GM18505 (cell line): ENCODE results near the gene DNAJA1.
A peak's percentile ranks its signal among the peaks of the same experiment; 100 is the strongest.
"Not testable (repeated sequence)": the region's sequence is repeated elsewhere in the genome, so short reads cannot be mapped to it uniquely, and the experiment has no call there.

ENCODE experiments used
- ATAC-seq: cut with Tn5 transposase; IDR thresholded peaks from one replicate; pipeline ENCODE4 v1.9.1; 2021; ENCODE audit not compliant: unreplicated experiment
- POLR2A ChIP-seq: IDR thresholded peaks from 4 replicates; pipeline ENCODE4 v1.6.1; 2011; ENCODE audit warnings: borderline replicate concordance; ENCODE audit not compliant: insufficient read depth, insufficient read length; ENCODE audit errors: extremely low read depth

DNAJA1 gene

GRCh38 chr9:33024966-33025571 lies at the start of gene DNAJA1:
TSS of gene DNAJA1 (plus strand) at chr9:33025273. CDS start at chr9:33026485, 1,212 bp downstream.
- ATAC-seq = peak; percentile 95
- TF ChIP-seq POLR2A = peak; percentile 99

GRCh38 chr9:32978051-32978450 lies 47.0 kb upstream of the DNAJA1 start:
- TF ChIP-seq POLR2A = no peak
- no peak for ATAC-seq

- TF ChIP-seq POLR2A = no peak
- no peak for ATAC-seq
Observed at GRCh38 chr9:32986971-32987370, 38.1 kb upstream of the DNAJA1 start.

GRCh38 chr9:32989660-32990059 lies 35.4 kb upstream of the DNAJA1 start:
- TF ChIP-seq POLR2A = no peak
- ATAC-seq = no peak

GRCh38 chr9:32991897-32992594 lies 33.0 kb upstream of the DNAJA1 start:
- ATAC-seq = no peak
- TF ChIP-seq POLR2A = no peak

GRCh38 chr9:32992595-32993238 lies 32.4 kb upstream of the DNAJA1 start:
- ATAC-seq = no peak
- no peak for TF ChIP-seq POLR2A

DNA sequence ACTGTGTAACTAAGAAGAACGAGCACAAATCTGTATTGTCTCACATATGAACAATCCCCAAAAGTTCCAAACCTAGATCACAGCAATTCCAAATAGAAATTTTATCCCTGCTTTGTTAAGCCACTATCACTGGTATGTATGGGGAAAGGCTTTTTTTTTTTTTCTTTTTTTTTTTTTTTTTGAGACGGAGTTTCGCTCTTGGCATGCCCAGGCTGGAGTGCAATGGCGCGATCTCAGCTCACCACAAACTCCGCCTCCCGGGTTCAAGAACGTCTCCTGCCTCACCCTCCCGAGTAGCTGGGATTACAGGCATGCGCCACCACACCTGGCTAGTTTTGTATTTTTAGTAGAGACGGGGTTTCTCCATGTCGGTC lies 24.4 kb upstream of the DNAJA1 start:
- not testable (repeated sequence) for ATAC-seq

- not testable (repeated sequence) for ATAC-seq
Observed at GRCh38 chr9:33005335-33005734, 19.7 kb upstream of the DNAJA1 start.

GRCh38 chr9:33007755-33008154 lies 17.3 kb upstream of the DNAJA1 start:
- TF ChIP-seq POLR2A = no peak
- ATAC-seq = no peak

DNA sequence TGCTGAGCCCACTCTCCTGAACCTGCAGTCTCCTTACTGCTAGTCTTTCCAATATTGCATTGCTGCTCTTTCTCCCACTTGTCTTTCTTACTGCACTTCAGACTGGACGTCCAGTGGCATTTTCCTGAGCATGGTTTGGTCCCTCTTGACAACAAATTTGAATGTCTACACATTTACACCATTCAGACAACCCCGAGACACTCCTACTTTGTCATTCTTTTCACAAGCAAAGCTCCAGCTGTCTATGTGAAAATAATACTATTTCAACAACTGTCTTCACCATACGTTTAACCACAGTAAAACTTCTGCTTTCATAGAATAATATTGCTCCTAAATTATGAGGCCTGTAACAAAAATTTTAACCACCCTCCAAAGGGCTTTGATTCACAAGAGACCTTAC lies 13.2 kb upstream of the DNAJA1 start:
- no peak for ATAC-seq
- no peak for TF ChIP-seq POLR2A

DNA sequence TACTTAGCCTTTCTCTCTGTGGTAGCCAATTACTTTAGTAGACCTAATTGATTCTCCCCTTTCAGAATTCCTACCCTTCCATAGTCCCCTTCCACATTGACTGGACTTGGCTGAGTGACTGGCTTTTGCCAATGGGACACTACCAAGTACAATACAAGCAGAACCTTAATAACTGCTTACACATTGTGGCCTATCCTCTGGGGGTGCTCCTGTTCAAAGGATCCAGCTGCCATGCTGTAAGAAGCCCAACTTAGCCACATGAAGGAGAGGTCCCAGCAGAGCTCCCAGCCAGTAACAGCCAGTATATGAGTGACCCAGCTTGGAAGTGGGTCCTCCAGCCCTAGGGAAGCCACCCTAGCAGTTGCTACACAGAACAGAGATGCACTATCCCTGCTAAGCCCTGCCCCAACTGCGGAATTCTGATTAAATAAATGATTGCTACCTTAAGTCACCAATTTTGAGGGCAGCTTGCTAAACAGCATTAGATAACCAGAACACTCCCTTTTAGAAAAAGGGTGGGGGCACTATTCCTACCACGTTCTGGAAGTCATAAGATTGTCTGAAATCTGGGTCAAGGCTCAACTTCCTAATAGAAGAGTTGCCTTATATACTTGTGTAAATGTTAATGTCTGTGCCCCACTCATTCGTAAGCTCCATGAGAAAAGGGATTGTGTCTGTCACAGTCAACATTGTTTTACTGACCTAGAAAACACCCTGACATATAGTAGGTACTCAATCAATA lies 12.6 kb upstream of the DNAJA1 start:
- TF ChIP-seq POLR2A = no peak

DNA sequence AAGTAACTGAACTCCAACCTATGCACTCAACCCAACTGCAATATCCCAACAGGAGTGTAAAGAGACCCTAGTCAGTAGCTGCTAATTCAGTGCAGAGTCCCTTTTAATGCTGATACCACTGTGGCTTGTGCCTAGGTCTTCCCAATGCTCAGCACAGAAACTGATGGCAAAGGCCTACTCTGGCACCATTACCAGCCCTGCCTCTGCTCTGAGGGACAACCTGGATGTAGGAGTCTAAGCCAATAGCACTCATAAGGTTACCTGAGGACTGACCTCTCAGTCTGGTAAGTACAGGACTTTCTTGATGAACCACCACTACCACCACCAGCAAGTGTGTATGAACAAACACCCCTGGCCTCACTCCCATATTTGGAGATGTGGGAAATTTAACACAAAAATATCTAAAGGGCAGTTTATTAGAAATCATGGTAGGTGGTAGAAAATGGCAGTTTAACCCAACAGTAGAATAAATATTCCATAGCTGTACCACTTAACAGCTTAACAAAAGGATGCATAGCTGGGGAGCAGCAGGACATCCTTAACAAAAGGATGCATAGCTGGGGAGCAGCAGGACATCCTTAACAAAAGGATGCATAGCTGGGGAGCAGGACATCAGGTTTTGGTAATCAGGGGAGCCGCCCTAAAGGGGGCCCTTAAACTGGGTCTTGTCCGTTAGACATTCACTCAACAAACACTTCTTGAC lies 11.0 kb upstream of the DNAJA1 start:
- no peak for ATAC-seq
- no peak for TF ChIP-seq POLR2A

More for the DNA sequence above, 12.6 kb upstream of the DNAJA1 start:
- no peak for ATAC-seq

DNA sequence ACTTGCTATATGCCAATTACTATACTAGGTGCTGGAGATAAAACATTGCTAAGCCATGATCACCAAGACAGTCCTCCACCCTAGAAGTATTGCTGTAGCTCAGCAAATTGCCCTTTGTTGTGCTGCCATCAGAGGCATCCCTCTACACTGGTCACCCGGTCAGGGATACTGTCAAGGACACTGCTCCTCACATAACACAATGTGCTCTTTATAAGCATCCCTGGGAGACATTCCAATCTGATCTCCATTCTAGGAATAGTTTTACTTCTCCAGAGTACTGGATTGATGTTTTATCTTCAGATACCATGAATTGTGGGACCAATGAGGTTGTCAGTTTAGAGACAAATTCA lies 10.4 kb upstream of the DNAJA1 start:
- ATAC-seq = no peak
- no peak for TF ChIP-seq POLR2A

GRCh38 chr9:33017283-33018041 lies 7.6 kb upstream of the DNAJA1 start:
- ATAC-seq = no peak
- TF ChIP-seq POLR2A = no peak
